Nephron (organoid): ENCODE measurements around the gene ACP1.
A peak's percentile ranks its signal among the peaks of the same experiment; 100 is the strongest.

Experiments
- H3K27ac Mint-ChIP-seq, 3 experiments: 2 replicates each; pipeline ENCODE4 v1.8.0; 2020; ENCODE audit warnings: mixed read lengths in 3 of 3, mild to moderate bottlenecking in 2 of 3, moderate library complexity in 1 of 3
- H3K27me3 Mint-ChIP-seq: 2 replicates; pipeline ENCODE4 v1.8.0; 2021; ENCODE audit warnings: low read depth, mild to moderate bottlenecking, moderate library complexity, mixed read lengths
- H3K36me3 Mint-ChIP-seq: 2 replicates; pipeline ENCODE4 v1.8.0; 2020; ENCODE audit warnings: low read depth, mixed read lengths
- H3K4me1 Mint-ChIP-seq: 2 replicates; pipeline ENCODE4 v1.8.0; 2020; ENCODE audit warnings: mixed read lengths
- H3K4me3 Mint-ChIP-seq, 3 experiments: 2 replicates each; pipeline ENCODE4 v1.8.0; 2020; ENCODE audit warnings: mild to moderate bottlenecking in 3 of 3, mixed read lengths in 3 of 3, moderate library complexity in 2 of 3
- H3K9me3 Mint-ChIP-seq: 2 replicates; pipeline ENCODE4 v1.8.0; 2020; ENCODE audit warnings: mixed read lengths
- TF ChIP-seq, protein P1 (sequence below), 3 experiments: fragments of 200-600 bp; sonication (generic); IDR thresholded peaks; one replicate each; pipeline ENCODE4 v1.5.0; 2021; ENCODE audit warnings: antibody characterized with exemption in 3 of 3; ENCODE audit not compliant: unreplicated experiment in 3 of 3

Gene ACP1

DNA sequence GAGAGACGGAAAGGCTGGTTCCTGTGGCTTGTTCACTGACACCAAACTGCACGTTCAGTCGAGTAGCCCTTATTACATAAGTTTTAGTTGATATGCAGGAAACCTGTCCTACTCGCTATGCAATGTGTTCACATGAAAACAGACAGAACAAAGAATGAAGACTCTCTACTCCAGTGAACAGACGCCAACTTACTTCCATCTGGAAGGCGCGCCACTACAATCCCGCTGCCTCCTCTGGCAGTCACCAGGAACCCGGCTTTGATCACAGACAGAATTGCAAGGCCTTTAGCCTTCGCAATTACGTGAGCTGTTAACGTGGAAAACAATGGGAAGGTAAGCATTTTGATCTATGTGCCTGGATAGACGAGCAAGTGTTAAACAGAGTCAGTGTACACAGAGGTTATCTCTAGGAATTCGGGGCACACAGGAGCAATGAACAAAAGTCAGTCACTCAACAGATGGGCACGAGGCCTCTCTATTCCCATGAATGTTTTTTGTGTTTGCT lies 15.2 kb upstream of the ACP1 start:
- Mint-ChIP-seq H3K4me3 (no peak overlapping the region), H3K27ac (no peak overlapping the region), H3K4me1 (peaks cover 21% of the 10 kb centered on the region), H3K36me3 (peaks cover 35% of the 10 kb centered on the region), H3K27me3 (no peaks in the 10 kb centered on the region), H3K9me3 (no peaks in the 10 kb centered on the region)
- TF ChIP-seq, protein P1, sequence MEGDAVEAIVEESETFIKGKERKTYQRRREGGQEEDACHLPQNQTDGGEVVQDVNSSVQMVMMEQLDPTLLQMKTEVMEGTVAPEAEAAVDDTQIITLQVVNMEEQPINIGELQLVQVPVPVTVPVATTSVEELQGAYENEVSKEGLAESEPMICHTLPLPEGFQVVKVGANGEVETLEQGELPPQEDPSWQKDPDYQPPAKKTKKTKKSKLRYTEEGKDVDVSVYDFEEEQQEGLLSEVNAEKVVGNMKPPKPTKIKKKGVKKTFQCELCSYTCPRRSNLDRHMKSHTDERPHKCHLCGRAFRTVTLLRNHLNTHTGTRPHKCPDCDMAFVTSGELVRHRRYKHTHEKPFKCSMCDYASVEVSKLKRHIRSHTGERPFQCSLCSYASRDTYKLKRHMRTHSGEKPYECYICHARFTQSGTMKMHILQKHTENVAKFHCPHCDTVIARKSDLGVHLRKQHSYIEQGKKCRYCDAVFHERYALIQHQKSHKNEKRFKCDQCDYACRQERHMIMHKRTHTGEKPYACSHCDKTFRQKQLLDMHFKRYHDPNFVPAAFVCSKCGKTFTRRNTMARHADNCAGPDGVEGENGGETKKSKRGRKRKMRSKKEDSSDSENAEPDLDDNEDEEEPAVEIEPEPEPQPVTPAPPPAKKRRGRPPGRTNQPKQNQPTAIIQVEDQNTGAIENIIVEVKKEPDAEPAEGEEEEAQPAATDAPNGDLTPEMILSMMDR (IDR thresholded peaks at IDR 0.05; ENCODE audit: unreplicated experiment in 3 of 3), result no peak

DNA sequence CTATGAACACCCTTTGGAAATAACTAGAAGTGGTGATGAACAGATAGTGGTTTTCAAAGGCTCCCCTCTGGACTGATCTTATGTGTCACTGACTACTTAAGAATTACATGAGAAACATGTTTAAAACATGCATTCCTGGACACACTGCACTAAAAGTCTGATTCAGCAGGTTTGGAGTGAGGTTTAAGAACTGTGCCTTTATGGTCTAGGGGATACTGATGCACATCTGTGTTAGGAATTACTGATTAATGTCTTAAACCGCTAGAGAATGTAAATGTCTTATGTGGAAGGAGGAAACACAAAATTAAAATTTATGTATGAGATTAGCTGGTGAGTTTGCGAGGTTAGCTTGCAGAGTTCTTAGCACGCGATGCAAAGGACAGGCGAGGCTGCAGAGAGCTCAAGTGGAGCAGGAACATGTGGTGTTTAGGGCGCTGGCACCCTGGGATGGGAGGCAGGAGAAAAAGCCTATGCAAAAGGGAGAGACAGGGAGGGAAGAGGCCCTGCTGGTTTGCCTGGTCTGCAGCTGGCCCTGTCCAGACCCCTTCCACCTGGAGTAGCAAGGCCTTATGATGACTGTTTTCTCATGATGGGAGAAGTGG lies 12.6 kb upstream of the ACP1 start:
- Mint-ChIP-seq H3K4me3 (no peak overlapping the region), H3K27me3 (no peaks in the 10 kb centered on the region), H3K27ac (peak overlapping the region; percentile 23 to 76 (median 62)), H3K9me3 (no peaks in the 10 kb centered on the region), H3K4me1 (peaks cover 17% of the 10 kb centered on the region), H3K36me3 (peaks cover 22% of the 10 kb centered on the region)
- TF ChIP-seq, protein P1 (IDR thresholded peaks at IDR 0.05; ENCODE audit: unreplicated experiment in 3 of 3), result no peak

- H3K9me3 Mint-ChIP-seq, result peaks cover 5% of the 10 kb centered on the region
- H3K4me1 Mint-ChIP-seq, result peaks cover 16% of the 10 kb centered on the region
- TF ChIP-seq, protein P1 (IDR thresholded peaks at IDR 0.05; ENCODE audit: unreplicated experiment in 3 of 3), result no peak
- H3K27me3 Mint-ChIP-seq, result no peaks in the 10 kb centered on the region
- no peak overlapping the region for H3K4me3 Mint-ChIP-seq
- H3K27ac Mint-ChIP-seq, result no peak overlapping the region
- H3K36me3 Mint-ChIP-seq, result peaks cover 23% of the 10 kb centered on the region
Measured at GRCh38 chr2:253202-253638, 11.5 kb upstream of the ACP1 start.

- Mint-ChIP-seq H3K4me3 (no peak overlapping the region), H3K4me1 (peaks cover 16% of the 10 kb centered on the region), H3K36me3 (peaks cover 26% of the 10 kb centered on the region), H3K27me3 (no peaks in the 10 kb centered on the region), H3K9me3 (peaks cover 13% of the 10 kb centered on the region), H3K27ac (peak overlapping the region; percentile 73 to 88 (median 75))
- TF ChIP-seq, protein P1 (IDR thresholded peaks at IDR 0.05; ENCODE audit: unreplicated experiment in 3 of 3), result no peak
Measured at GRCh38 chr2:254241-254640, 10.5 kb upstream of the ACP1 start.

DNA sequence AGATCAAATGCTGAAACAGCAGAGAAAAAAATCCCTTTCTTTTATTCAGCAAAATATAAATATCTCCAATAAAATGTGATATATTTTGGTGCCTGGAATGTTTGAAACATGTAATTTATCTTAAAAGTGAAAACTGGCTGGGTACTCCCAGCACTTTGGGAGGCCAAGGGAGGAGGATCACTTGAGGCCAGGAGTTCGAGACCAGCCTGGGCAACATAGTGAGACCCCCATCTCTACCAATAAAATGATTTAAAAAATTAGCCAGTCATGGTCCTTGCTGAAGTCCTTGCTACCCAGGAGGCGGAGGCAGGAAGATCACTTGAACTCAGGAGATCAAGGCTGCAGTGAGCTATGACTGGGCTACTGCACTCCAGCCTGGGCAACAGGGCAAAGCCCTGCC lies 9.6 kb upstream of the ACP1 start:
- H3K27me3 Mint-ChIP-seq, result no peaks in the 10 kb centered on the region
- TF ChIP-seq, protein P1 (IDR thresholded peaks at IDR 0.05; ENCODE audit: unreplicated experiment in 3 of 3), result no peak
- peaks cover 30% of the 10 kb centered on the region for H3K36me3 Mint-ChIP-seq
- no peak overlapping the region for H3K4me3 Mint-ChIP-seq
- H3K9me3 Mint-ChIP-seq, result peaks cover 13% of the 10 kb centered on the region
- peak overlapping the region in 1 of 3 experiments; percentile 75 for H3K27ac Mint-ChIP-seq
- peaks cover 16% of the 10 kb centered on the region for H3K4me1 Mint-ChIP-seq

DNA sequence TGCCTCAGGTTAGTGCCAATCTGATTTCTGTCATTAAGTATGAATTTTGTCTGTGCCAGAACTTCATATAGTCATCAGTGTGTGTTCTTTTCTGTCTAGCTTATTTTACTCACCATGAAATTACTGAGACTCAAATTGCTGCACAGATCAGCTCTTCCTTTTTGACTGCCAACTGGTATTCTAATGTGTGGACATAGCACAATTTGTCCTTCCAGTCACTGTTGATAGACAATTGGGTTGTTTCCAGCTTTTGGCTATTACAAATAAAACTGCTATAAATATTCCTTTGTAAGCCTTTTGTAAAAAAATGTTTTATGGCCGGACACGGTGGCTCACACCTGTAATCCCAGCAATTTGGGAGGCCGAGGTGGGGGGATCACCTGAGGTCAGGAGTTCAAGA lies 8.7 kb upstream of the ACP1 start:
- Mint-ChIP-seq H3K4me1 (peaks cover 16% of the 10 kb centered on the region), H3K9me3 (peaks cover 16% of the 10 kb centered on the region), H3K36me3 (peaks cover 39% of the 10 kb centered on the region), H3K4me3 (no peak overlapping the region), H3K27me3 (no peaks in the 10 kb centered on the region), H3K27ac (no peak overlapping the region)
- TF ChIP-seq, protein P1 (IDR thresholded peaks at IDR 0.05; ENCODE audit: unreplicated experiment in 3 of 3), result no peak
